ENCODE results near the gene OTUD5. TPM values are rescaled to one million over a fixed set of nuclear protein-coding genes. Genes with fewer than 3 reads are reported as not detected.

The OTUD5 gene
- total RNA-seq, 1 donor from 2014 or later = 18.4 TPM

- no peak for TF ChIP-seq CTCF (IDR thresholded peaks at IDR 0.05; ENCODE audit: insufficient read depth, low read length, severe bottlenecking)
- DNase-seq (ENCODE audit: low read depth) (no peak), FAIRE-seq (no peak)
- Histone ChIP-seq H3K27me3 (ENCODE audit: control insufficient read depth, insufficient read depth, low read length) (no peaks in the 10 kb centered on the region), H3K36me3 (ENCODE audit: control insufficient read depth, insufficient read depth, low read length) (no peaks in the 10 kb centered on the region), H3K4me3 (ENCODE audit: low read depth, low read length) (no peak overlapping the region)
Measured at GRCh38 chrX:48976086-48976485, 18.7 kb upstream of the OTUD5 start.

GRCh38 chrX:48975541-48975940 is 18.1 kb upstream of the OTUD5 start:
- H3K4me3 ChIP-seq (ENCODE audit: low read depth, low read length) = no peak overlapping the region
- no peak for DNase-seq (ENCODE audit: low read depth)
- no peak for TF ChIP-seq CTCF (IDR thresholded peaks at IDR 0.05; ENCODE audit: insufficient read depth, low read length, severe bottlenecking)
- FAIRE-seq = no peak
- H3K27me3 ChIP-seq (ENCODE audit: control insufficient read depth, insufficient read depth, low read length) = no peaks in the 10 kb centered on the region
- H3K36me3 ChIP-seq (ENCODE audit: control insufficient read depth, insufficient read depth, low read length) = no peaks in the 10 kb centered on the region

- Histone ChIP-seq H3K4me3 (ENCODE audit: low read depth, low read length) (no peak overlapping the region), H3K27me3 (ENCODE audit: control insufficient read depth, insufficient read depth, low read length) (no peaks in the 10 kb centered on the region), H3K36me3 (ENCODE audit: control insufficient read depth, insufficient read depth, low read length) (no peaks in the 10 kb centered on the region)
- DNase-seq (ENCODE audit: low read depth) = no peak
- no peak for FAIRE-seq
- no peak for TF ChIP-seq CTCF (IDR thresholded peaks at IDR 0.05; ENCODE audit: insufficient read depth, low read length, severe bottlenecking)
Measured at GRCh38 chrX:48975041-48975440, 17.6 kb upstream of the OTUD5 start.

GRCh38 chrX:48974574-48974973 is 17.2 kb upstream of the OTUD5 start:
- DNase-seq (ENCODE audit: low read depth) (no peak), FAIRE-seq (no peak)
- Histone ChIP-seq H3K36me3 (ENCODE audit: control insufficient read depth, insufficient read depth, low read length) (no peaks in the 10 kb centered on the region), H3K27me3 (ENCODE audit: control insufficient read depth, insufficient read depth, low read length) (no peaks in the 10 kb centered on the region), H3K4me3 (ENCODE audit: low read depth, low read length) (no peak overlapping the region)
- no peak for TF ChIP-seq CTCF (IDR thresholded peaks at IDR 0.05; ENCODE audit: insufficient read depth, low read length, severe bottlenecking)

- H3K27me3 ChIP-seq (ENCODE audit: control insufficient read depth, insufficient read depth, low read length) = no peaks in the 10 kb centered on the region
- DNase-seq (ENCODE audit: low read depth) (no peak), FAIRE-seq (no peak)
- TF ChIP-seq CTCF (IDR thresholded peaks at IDR 0.05; ENCODE audit: insufficient read depth, low read length, severe bottlenecking) = no peak
- no peaks in the 10 kb centered on the region for H3K36me3 ChIP-seq (ENCODE audit: control insufficient read depth, insufficient read depth, low read length)
- H3K4me3 ChIP-seq (ENCODE audit: low read depth, low read length) = no peak overlapping the region
Measured at GRCh38 chrX:48974033-48974432, 16.6 kb upstream of the OTUD5 start.

Data from bronchial epithelial cell (primary cell).